ENCODE data around the gene LMTK3. TPM values are rescaled to one million over a fixed set of nuclear protein-coding genes. Genes with fewer than 3 reads are reported as not detected.

Gene LMTK3, protein sequence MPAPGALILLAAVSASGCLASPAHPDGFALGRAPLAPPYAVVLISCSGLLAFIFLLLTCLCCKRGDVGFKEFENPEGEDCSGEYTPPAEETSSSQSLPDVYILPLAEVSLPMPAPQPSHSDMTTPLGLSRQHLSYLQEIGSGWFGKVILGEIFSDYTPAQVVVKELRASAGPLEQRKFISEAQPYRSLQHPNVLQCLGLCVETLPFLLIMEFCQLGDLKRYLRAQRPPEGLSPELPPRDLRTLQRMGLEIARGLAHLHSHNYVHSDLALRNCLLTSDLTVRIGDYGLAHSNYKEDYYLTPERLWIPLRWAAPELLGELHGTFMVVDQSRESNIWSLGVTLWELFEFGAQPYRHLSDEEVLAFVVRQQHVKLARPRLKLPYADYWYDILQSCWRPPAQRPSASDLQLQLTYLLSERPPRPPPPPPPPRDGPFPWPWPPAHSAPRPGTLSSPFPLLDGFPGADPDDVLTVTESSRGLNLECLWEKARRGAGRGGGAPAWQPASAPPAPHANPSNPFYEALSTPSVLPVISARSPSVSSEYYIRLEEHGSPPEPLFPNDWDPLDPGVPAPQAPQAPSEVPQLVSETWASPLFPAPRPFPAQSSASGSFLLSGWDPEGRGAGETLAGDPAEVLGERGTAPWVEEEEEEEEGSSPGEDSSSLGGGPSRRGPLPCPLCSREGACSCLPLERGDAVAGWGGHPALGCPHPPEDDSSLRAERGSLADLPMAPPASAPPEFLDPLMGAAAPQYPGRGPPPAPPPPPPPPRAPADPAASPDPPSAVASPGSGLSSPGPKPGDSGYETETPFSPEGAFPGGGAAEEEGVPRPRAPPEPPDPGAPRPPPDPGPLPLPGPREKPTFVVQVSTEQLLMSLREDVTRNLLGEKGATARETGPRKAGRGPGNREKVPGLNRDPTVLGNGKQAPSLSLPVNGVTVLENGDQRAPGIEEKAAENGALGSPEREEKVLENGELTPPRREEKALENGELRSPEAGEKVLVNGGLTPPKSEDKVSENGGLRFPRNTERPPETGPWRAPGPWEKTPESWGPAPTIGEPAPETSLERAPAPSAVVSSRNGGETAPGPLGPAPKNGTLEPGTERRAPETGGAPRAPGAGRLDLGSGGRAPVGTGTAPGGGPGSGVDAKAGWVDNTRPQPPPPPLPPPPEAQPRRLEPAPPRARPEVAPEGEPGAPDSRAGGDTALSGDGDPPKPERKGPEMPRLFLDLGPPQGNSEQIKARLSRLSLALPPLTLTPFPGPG (N-terminal part only)
- polyA plus RNA-seq (2013, experiment 1 of 2; ENCODE audit: insufficient read length) = 0.60 TPM
- 0.52 TPM for polyA plus RNA-seq (2013, experiment 2 of 2; ENCODE audit: insufficient read length)

DNA sequence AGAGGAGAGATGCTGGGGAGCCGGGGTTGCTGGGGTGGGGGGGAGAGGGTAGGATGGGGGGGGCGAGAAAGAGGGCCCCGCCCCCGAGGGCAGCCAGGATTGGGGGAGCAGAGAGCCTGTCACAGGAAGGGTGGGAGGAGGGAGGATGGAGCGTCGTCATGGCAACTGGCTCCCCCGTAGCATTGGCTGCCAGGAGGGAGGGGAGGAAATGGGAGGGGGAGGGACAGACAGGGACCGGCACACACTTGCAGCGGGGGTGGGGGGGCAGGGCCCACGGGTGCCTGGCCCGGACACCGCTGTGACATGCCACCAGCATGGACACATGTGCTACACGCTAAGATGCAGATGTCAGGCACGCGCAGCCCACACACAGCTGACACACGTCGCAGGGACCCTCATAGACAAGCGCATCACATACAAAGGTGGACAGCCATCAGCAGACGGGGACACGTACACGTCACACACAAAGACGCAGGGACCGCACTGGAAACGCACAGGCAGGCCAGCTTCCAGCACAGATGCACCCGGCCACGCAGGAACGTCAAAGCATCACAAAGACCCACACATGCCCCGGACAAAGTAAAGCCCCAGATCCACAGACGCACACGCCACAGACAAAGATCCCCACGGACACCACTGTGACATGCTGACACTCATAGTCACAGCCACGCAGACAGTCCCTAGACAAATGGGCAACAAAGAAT, at the start of gene LMTK3:
Gene LMTK3, minus strand, starts transcription at position 36 of the 704 bp plus-strand sequence. CDS start 259 bp downstream, outside the sequence.
- peak; percentile 40 for DNase-seq

DNA sequence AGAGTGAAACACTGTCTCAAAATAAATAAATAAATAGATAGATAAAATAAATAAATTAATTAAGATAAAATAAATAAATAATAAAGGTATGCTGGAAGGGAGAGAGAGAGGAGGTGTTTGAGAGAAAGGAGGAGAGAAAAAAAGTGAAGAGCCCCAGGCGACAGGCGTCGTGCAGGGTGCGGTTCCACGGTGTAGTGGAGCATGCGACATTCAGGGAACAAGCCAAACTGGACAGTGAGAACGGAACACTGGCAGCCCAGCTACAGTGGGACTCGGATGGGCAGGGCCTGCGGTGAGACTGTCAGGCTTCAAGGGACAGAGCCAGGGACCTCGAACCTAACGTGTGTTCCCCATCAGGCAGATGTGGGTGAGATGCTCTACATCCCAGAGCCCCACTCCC, 49.8 kb upstream of the LMTK3 start:
- DNase-seq = no peak

DNA sequence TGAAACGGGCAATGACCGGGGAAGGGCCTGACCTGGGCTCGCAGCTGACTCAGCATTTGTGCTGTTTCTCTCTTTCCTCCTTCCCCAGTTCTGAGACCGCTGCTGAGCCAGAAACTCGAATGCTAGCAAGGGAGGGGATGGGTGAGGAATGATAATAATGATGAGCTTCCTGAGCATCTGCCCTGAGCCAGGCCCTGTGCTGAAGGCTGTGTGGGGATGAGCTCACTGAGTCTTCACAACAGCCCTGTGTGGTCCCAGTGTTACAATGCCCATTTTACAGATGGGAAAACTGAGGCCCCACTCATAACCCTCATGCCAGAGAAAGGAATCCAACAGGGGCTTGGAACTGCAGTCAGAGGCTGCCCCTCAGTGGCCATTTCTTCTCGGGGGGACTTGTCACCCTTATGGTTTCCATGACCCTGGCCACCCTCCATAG, 48.5 kb upstream of the LMTK3 start:
- DNase-seq = no peak

DNA sequence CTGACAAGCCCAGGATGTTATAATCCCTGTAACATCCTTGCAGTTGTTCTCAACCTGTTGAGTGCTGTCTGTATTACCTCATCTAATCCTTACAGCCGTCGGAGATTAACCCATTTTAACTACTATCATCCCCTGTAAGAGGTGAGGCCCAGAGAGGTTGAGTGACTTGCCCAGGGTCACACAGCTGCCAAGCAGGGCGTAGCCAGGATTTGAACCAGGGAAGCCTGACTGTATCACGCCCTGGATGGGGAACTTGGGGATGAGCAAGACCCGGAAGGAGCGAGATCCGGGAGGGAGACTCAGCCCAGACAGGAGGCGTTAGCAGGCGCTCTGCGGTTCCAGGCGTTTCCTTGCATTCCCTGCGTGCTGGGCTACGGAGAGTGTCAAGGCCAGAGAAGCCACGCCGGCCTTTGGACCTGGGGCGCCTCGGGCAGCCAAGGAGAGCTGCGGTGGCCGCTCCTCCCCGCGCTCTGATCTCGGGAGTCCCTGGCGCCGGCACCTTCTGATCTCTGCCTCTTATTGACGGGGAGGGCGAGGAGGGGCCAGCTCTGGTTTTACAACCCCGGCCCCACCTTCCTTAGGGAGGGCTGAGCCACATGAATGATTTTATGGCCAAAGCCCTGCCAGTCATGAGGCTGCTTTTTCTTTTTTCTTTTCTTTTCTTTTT, 46.5 kb upstream of the LMTK3 start:
- peak; percentile 55 for DNase-seq

DNA sequence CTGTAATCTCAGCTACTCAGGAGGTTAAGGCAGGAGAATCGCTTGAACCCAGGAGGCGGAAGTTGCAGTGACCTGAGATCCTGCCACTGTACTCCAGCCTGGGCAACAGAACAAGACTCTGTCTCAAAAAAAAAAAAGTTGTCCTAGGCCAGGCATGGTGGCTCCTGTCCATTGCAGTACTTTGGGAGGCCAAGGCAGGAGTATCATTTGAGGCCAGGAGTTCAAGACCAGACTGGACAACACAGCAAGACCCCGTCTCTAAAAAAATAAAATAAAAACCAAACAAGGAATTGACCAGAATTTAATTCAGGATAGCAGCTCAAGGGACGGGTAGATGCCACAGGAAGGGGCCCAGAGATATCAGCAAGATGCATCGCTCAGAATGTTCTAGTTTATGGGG, 45.2 kb upstream of the LMTK3 start:
- DNase-seq = no peak

DNA sequence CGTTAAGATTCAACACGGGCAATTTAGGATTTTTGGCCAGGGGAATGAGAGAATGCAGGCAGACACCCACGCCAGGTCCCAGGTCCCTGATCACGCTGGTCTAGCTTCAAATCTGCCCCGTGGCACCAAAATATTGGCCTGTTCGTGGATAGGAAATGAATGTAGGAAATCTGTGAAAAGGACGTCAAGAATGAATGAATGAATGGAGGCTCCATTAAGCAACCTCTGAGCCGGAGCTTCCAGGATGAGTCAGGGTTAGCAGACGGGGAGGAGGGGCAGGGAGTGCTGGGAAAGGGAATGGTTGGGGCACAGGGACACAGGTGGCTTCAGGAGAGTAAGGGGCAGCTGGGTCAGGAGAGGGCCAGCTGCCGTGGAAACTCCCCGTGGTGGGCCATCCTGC, 44.5 kb upstream of the LMTK3 start:
- peak; percentile 25 for DNase-seq

DNA sequence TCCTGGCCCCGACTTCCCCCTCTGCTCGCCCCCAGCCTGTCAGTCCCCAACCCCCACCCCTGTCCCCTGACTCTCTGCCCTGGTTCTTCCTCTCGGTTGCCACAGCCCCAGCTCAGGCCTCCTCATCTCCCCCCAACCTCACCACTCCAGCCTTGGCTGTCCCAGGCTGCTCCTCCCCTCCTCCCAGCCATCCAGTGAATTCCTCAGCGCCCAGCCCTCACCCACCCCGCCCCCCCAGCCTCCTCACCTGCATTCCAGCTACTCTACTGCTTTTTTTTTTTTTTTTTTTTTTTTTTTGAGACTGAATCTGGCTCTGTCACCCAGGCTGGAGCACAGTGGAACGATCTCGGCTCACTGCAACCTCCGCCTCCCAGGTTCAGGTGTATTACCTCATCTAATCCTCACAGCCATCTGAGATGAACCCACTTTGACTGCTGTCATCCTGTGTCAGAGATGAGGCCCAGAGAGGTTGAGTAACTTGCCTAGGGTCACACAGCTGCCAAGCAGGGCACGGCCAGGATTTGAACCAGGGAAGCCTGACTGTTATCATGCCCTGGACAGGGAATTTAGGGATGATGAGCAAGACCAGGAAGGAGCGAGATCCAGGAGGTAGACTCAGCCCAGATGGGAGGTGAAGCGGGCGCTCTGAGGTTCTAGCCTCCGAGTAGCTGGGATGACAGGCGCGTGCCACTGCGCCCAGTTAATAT, 42.9 kb upstream of the LMTK3 start:
- no peak for DNase-seq

DNA sequence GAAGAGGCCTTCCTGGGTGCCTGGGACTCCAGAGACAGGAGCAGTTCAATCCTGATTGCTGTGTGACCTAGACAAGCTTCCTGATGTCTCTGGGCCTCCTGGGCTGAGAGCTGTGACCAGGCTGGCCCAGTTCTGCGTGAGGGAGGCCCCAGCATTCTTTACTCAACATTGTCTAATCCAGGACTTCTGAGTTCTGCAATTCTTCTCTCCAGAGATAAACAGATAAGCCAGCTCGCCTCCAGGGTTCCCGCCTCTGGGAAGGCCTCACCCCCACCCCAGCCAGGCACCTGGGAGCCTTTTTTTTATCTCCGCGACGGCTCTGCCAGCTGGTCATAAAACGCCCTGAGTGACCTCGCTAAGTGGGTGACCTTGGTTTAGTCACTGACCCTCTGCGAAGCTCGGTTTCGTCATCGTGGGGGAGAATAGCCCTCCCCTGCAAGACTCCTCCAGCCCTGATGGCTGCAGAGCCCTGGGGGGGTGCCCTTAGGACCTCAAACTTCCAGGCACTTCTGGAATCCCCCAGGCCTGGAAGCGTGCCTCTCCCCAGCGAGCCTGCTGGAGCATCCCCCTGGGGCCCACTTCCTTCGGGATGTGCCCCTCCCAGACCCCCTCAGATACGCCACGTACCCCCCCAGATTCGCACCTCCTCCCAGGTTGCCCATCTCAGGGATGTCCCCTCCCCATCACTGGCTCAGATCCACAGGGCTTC, 42.2 kb upstream of the LMTK3 start:
- no peak for DNase-seq

DNA sequence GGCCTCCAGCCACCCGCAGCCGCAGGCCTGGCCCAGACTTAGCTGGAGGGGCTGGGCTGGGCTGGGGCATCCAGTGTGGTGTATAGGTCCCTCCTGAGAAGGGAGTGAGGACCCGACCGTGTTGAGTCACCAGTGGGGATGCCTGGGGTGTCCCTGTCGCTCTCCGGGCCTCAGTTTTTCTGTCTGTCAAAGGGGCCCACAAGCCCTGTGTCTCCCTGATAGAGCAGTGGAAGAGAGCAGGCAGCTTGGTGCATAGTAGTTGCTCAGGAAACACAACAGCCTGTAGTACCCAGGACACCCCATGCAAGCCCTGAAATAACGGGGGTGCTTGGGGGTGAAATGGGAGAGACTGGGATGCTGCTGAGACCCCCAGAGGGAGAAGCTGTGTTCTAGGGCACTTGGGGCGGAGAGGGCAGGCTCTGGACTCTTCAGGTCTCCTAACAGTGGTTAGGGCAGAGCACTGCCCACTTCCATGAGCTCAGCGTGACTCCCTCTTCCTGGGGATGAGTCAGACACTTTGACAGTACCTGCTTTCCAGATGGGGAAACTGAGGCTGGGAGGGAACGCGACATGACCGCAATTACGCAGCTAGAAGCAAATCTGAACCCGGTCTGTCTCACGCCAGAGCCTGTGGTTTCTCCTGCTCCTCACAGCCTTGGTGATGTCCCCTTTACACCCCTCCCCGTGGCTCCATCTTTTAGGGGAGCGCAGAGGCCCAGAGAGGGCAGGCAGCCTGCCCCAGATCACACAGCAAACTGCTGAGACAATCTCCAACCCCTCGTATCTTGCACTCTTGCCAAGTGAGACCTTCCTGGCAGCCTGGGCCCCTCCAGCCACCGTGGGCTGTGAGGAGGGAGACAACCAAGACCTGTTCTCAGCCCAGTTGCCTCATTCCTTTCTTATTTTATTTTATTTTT, 41.0 kb upstream of the LMTK3 start:
- DNase-seq = no peak

DNA sequence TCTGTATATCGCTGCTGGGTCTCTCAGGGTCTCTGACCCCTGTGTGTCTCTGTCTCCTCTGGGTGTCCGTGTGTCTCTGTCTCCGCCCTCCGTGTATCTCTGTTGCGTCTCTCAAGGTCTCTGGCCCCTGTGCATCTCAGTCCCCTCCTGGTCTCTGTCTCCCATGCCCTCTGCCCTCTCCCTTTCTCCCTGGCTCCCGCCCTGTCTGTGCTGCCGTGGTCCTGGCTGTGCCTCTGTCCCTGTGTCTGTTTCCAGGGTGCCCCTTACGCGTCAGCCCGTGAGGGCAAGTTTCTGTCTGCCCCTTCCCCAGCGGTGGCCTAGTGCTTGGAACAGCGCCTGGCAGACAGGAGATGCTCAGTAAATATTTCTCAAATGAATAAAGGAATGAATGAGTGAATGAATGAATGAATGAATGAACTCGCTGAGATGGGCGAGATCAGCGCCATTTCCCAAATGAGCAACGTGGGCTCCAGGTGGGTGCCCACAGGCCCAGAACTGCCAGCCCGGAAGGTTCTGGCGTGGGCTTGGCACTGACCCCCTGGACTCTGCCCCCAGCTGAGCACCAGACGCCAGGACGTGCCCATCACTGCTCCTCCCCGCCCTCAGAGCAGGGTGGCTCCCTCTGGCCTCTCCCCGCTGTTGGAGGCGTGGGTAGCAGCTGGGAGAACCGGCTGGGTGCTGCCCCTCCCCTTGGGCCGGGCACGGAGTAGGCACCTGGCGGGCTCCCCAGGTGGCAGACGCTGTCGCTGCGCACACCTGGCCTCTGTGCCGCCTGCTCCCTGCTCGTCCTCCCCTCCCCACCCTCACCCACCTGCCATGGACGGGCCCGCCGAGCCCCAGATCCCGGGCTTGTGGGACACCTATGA, 40.0 kb upstream of the LMTK3 start, which contains the start of gene SULT2B1:
Gene SULT2B1, plus strand, starts transcription at position 736 of the 866 bp plus-strand sequence. Its CDS starts 81 bp downstream, at position 817.
- DNase-seq = no peak

DNA sequence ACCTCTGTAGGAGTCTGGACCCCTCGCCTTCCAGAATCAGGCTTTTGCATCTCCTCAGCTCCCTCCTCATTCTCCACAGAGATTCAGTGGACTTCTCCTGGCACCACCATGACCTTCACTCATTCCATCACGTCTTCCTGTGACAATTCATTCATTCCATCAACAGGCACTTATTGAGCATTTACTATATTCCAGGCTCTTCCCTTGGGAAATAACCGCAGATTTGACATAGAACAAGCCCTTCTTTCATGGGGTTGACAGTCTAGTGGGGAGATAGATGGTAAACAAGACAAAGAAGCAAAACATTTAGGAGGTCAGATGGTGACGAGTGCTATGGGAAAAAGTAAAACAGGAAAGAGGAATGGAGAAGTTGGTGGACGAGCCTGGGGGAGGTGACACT, 37.7 kb upstream of the LMTK3 start:
- DNase-seq = no peak

DNA sequence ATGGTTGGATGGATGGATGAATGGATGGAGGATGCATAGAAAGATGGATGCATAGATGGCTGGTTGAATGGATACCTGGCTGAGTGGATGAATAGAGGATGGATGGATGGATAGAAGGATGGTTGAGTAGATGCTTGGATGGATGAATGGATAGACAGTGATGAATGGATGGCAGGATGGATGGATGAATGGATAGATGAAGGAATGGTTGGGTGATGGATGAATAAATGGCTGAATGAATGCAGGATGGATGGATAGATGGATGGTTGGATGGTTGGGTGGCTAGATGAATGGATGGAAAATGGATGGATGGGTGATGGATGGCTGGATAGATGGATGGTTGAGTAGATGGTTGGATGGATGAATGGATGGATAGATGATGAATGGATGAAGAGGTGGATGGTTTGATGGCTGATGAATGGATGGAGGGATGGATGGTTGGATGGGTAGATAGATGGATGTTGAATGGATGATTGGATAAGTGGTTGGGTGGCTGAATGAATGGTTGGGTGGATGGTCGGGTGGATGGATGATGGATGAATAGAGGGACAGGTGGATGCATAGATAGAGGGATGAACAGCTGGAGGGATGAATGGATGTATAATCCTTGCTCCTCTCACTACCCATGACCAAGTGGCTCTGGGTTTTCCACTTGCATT, 36.7 kb upstream of the LMTK3 start:
- DNase-seq = no peak

DNA sequence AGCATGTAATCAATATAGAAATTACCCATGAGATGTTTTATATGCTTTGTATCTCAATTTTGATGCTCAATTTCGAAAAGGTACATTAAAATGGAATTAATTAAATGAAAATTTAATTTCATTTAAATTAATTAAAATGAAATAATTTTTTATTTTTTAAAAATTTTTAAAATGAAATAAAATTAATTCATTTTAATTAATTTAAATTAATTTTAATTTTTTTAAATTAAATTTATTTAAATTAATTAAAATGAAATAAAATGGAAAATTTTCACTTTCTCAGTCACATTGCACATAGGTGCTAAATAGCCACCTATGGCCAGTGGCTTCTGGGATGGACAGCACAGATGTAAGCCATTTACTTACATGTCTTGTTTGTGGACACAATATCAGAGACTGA, 36.1 kb upstream of the LMTK3 start:
- no peak for DNase-seq

DNA sequence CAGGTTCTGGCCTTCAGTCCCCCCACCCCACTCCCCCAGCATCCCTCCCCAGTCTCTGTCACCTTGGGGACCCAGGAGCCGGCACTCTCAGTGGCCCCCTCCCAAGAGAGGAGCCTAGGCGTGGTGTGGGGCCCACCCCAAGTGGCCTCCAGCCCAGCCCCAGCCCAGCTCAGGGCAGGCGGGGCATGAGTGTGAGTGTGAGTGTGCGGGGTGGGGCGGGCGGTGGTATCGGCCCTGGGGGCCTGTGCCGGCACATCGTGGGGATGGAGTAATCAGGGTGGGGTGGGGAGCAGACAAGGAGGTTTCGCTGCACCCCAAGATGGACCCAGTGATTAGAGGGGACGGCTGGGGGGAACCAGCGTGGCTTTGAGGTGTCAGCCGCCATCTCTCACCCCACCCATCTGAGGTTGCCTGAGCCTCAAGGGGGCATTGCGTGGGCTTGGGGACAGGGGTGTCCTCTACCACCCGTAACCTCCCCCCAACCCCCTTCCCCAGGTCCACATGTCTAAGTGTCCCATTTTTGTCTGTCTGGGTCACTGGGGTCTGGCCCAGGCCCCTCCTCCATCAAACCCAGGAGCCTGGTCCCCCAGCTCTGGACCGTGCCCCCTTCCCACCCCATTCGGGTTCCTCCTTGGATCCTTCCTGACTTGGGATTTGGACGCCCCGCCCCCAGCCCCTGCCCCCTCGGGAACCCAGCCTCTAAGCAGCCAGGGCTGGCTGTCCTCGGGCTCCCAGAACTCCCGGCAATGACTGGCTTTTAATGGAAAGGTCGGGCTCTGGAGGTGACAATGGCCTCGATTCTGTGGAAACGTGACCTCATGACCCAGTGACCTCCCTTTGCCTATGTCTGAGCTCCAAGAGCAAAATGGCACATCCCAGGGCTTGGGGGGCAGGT, 33.5 kb upstream of the LMTK3 start:
- no peak for DNase-seq

DNA sequence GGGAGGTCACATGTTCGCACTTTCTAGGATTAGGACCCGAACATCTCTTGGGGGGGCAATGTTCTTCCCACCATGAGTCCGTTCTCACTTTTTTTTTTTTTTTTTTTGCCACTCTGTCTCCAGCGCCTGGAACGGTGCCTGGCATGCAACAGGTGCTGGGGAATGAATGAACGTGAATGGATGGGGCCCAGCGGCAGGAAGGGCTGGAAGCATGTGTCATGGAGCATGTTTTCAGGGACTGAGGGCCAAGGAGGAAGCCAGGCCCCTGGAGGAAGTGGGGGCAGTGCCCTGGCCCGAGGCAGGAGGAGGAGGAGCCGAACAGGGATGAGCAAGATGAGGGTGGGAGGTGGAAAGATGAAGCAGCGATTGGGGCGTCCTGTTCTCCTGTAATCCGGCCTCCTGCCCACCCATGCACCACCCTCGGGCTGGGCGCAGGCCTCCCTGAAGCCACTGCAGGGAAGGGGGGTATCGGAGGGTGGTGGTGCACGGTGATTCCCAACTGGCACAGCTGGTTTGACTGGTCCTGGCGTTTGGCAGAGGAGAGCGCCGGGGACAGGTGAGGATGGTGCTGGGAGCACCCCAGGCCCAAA, 31.6 kb upstream of the LMTK3 start:
- peak; percentile 35 for DNase-seq

DNA sequence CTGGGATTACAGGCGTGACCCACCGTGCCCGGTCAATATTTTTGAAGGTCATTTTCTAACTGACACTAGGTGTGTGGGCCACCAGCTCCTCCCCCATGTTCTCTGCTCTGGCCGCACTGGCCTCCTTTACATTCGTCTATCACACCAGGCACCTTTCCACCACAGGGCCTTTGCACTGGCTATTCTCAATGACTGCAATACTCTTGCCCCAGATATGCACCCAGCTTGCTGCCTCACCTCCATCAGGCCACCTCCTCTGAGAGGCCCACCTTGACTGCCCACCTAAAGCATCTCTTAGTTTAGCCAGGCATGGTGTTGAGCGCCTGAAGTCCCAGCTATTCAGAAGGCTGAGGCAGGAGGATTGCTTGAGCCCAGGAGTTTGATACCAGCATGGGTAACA, 30.2 kb upstream of the LMTK3 start:
- no peak for DNase-seq
